Measurements from ENCODE around the gene ROGDI.

ROGDI gene

DNA sequence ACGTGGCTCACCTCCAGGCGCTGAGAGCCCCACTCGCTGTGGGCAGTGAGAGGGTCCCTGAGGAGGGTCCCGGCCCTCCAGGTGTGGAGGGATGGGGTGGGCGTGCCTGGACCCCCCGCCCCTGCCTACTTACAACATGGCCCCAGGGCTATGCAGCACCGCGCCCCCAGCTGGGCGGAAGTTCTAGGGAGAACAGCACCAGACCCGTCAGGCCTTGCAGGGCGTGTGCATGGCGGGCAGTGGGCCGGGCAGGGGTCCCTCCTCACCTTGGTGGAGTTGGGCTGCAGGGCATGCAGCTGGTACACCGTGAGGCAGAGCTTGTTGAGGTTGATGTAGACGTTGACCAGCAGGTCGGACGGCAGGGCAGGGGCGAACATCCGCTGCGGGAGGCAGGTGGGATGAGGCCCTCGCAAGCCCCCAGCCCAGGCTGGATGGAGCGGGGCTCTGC is 4.6 kb downstream of the ROGDI start:
- DNase-seq (ENCODE audit: low spot score) (no peak), ATAC-seq (ENCODE audit: low read depth) (no peak)
- TF ChIP-seq, protein P1, sequence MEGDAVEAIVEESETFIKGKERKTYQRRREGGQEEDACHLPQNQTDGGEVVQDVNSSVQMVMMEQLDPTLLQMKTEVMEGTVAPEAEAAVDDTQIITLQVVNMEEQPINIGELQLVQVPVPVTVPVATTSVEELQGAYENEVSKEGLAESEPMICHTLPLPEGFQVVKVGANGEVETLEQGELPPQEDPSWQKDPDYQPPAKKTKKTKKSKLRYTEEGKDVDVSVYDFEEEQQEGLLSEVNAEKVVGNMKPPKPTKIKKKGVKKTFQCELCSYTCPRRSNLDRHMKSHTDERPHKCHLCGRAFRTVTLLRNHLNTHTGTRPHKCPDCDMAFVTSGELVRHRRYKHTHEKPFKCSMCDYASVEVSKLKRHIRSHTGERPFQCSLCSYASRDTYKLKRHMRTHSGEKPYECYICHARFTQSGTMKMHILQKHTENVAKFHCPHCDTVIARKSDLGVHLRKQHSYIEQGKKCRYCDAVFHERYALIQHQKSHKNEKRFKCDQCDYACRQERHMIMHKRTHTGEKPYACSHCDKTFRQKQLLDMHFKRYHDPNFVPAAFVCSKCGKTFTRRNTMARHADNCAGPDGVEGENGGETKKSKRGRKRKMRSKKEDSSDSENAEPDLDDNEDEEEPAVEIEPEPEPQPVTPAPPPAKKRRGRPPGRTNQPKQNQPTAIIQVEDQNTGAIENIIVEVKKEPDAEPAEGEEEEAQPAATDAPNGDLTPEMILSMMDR (IDR thresholded peaks at IDR 0.05; ENCODE audit: poor library complexity, severe bottlenecking) = no peak
- no peak overlapping the region for H3K27ac ChIP-seq (ENCODE audit: poor library complexity, severe bottlenecking)
- H3K27me3 ChIP-seq (ENCODE audit: insufficient read depth, poor library complexity, severe bottlenecking) = no peaks in the 10 kb centered on the region
- H3K4me3 ChIP-seq (ENCODE audit: severe bottlenecking) = no peak overlapping the region
- H3K4me1 ChIP-seq (ENCODE audit: insufficient read depth, poor library complexity, severe bottlenecking) = peaks cover 9% of the 10 kb centered on the region
- H3K9me3 ChIP-seq (ENCODE audit: severe bottlenecking) = no peaks in the 10 kb centered on the region
- no peaks in the 10 kb centered on the region for H3K36me3 ChIP-seq (ENCODE audit: low read depth)

GRCh38 chr16:4796982-4797804 is 5.2 kb downstream of the ROGDI start:
- Histone ChIP-seq H3K9me3 (ENCODE audit: severe bottlenecking) (no peaks in the 10 kb centered on the region), H3K27me3 (ENCODE audit: insufficient read depth, poor library complexity, severe bottlenecking) (no peaks in the 10 kb centered on the region), H3K36me3 (ENCODE audit: low read depth) (no peaks in the 10 kb centered on the region), H3K4me1 (ENCODE audit: insufficient read depth, poor library complexity, severe bottlenecking) (peaks cover 9% of the 10 kb centered on the region), H3K4me3 (ENCODE audit: severe bottlenecking) (no peak overlapping the region), H3K27ac (ENCODE audit: poor library complexity, severe bottlenecking) (no peak overlapping the region)
- no peak for ATAC-seq (ENCODE audit: low read depth)
- no peak for DNase-seq (ENCODE audit: low spot score)
- TF ChIP-seq, protein P1 (IDR thresholded peaks at IDR 0.05; ENCODE audit: poor library complexity, severe bottlenecking) = no peak

- TF ChIP-seq, protein P1 (IDR thresholded peaks at IDR 0.05; ENCODE audit: poor library complexity, severe bottlenecking) = no peak
- peaks cover 9% of the 10 kb centered on the region for H3K4me1 ChIP-seq (ENCODE audit: insufficient read depth, poor library complexity, severe bottlenecking)
These were observed 6.4 kb downstream of the ROGDI start for GRCh38 chr16:4795828-4796572.

GRCh38 chr16:4795181-4795827 is 7.1 kb downstream of the ROGDI start, which contains the start of gene SMIM22:
Gene SMIM22 (plus strand): TSS chr16:4795369. CDS start chr16:4795735, 366 bp downstream.
- H3K9me3 ChIP-seq (ENCODE audit: severe bottlenecking) = no peaks in the 10 kb centered on the region
- H3K27ac ChIP-seq (ENCODE audit: poor library complexity, severe bottlenecking) = no peak within 1 kb of the TSS
- peak; percentile 54; the same call in 2 of the 3 replicates for ATAC-seq (ENCODE audit: low read depth)
- DNase-seq (ENCODE audit: low spot score) = no peak
- no peaks in the 10 kb centered on the region for H3K36me3 ChIP-seq (ENCODE audit: low read depth)
- peaks cover 2% of the 10 kb centered on the region for H3K4me1 ChIP-seq (ENCODE audit: insufficient read depth, poor library complexity, severe bottlenecking)
- H3K4me3 ChIP-seq (ENCODE audit: severe bottlenecking) = peak within 1 kb of the TSS; percentile 5
- TF ChIP-seq, protein P1 (IDR thresholded peaks at IDR 0.05; ENCODE audit: poor library complexity, severe bottlenecking) = no peak
- H3K27me3 ChIP-seq (ENCODE audit: insufficient read depth, poor library complexity, severe bottlenecking) = no peaks in the 10 kb centered on the region

More at GRCh38 chr16:4795828-4796572, 6.4 kb downstream of the ROGDI start:
- Histone ChIP-seq H3K27ac (ENCODE audit: poor library complexity, severe bottlenecking) (no peak overlapping the region), H3K4me3 (ENCODE audit: severe bottlenecking) (no peak overlapping the region), H3K9me3 (ENCODE audit: severe bottlenecking) (no peaks in the 10 kb centered on the region), H3K27me3 (ENCODE audit: insufficient read depth, poor library complexity, severe bottlenecking) (no peaks in the 10 kb centered on the region), H3K36me3 (ENCODE audit: low read depth) (no peaks in the 10 kb centered on the region)
- ATAC-seq (ENCODE audit: low read depth) (no peak), DNase-seq (ENCODE audit: low spot score) (no peak)
